ENCODE measurements around the gene GCKR.
"Not testable (repeated sequence)": the region's sequence is repeated elsewhere in the genome, so short reads cannot be mapped to it uniquely, and the experiment has no call there.

Gene GCKR

GRCh38 chr2:27509326-27509725 is 12.7 kb downstream of the GCKR start:
- DNase-seq (ENCODE audit: low read depth) = no peak

DNA sequence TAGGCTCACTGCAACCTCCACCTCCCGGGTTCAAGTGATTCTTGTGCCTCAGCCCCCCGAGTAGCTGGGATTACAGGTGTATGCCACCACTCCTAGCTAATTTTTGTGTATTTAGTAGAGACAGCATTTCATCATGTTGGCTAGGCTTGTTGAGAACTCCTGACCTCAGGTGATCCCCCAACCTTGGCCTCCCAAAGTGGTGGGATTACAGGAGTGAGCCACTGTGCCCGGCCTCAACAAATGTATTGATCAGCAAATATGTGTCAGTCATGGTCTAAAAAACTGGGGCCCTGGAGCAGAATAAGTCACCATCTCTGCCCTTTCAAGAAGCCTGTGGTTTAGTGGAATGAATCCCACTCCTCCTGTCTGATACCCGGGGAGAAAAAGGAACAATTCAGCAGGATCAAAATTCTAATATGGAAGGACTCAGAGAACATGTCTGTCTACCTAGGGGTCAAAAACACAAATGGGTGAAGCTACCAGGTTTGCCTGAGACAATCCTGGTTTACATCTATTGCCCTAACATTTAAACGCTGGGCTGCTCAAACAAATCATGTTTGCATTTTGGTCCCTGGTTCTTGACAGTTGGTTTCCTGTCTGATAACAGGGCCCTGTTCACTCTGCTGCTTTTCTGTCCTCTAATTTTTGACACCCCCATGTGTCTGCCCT is 21.6 kb downstream of the GCKR start:
- DNase-seq (ENCODE audit: low read depth) = no peak

GRCh38 chr2:27518782-27519113 is 22.1 kb downstream of the GCKR start:
- no peak for DNase-seq (ENCODE audit: low read depth)

GRCh38 chr2:27520316-27520715 is 23.7 kb downstream of the GCKR start:
- no peak for DNase-seq (ENCODE audit: low read depth)

GRCh38 chr2:27522400-27522945 is 25.8 kb downstream of the GCKR start:
- DNase-seq (ENCODE audit: low read depth) = no peak

GRCh38 chr2:27527182-27527581 is 30.5 kb downstream of the GCKR start:
- no peak for DNase-seq (ENCODE audit: low read depth)

- DNase-seq (ENCODE audit: low read depth) = no peak
Measured at GRCh38 chr2:27531983-27532382, 35.3 kb downstream of the GCKR start.

GRCh38 chr2:27537287-27537686 is 40.6 kb downstream of the GCKR start:
- no peak for DNase-seq (ENCODE audit: low read depth)

GRCh38 chr2:27538839-27539450 is 42.3 kb downstream of the GCKR start:
- not testable (repeated sequence) for DNase-seq (ENCODE audit: low read depth)

DNA sequence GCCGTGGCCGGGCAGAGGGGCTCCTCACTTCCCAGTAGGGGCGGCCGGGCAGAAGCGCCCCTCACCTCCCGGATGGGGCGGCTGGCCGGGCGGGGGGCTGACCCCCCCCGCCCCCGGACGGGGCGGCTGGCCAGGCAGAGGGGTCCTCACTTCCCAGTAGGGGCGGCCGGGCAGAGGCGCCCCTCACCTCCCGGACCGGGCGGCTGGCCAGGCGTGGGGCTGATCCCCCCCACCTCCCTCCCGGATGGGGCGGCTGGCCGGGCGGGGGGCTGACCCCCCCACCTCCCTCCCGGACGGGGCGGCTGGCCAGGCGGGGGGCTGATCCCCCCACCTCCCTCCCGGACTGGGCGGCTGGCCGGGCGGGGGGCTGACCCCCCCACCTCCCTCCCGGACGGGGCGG is 43.0 kb downstream of the GCKR start:
- not testable (repeated sequence) for DNase-seq (ENCODE audit: low read depth)

DNA sequence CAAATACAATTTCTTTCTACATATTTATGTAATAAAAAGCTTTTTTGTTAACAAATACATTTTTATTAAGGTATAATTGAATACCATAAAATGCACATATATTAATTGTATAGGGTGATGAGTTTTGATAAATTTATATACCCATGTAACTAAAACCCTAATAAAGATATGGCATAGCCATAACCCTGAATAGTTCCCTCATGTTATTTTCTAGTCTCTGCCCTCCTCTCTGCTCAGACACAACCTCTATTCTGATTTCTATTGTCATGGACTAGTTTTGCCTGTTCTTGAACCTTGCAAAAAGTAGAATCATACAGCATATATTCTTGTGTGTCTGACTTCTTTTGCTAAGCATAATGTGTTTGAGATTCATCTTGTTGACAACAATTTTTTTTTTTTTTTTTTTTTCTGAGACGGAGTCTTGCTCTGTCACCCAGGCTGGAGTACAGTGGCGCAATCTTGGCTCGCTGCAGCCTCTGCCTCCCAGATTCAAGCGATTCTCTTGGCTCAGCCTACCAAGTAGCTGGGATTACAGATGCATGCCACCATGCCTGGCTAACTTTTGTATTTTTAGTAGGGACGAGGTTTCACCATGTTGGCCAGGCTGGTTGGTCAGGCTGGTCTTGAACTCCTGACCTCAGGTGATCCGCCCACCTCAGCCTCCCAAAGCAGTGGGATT is 47.6 kb downstream of the GCKR start:
- no peak for DNase-seq (ENCODE audit: low read depth)

DNA sequence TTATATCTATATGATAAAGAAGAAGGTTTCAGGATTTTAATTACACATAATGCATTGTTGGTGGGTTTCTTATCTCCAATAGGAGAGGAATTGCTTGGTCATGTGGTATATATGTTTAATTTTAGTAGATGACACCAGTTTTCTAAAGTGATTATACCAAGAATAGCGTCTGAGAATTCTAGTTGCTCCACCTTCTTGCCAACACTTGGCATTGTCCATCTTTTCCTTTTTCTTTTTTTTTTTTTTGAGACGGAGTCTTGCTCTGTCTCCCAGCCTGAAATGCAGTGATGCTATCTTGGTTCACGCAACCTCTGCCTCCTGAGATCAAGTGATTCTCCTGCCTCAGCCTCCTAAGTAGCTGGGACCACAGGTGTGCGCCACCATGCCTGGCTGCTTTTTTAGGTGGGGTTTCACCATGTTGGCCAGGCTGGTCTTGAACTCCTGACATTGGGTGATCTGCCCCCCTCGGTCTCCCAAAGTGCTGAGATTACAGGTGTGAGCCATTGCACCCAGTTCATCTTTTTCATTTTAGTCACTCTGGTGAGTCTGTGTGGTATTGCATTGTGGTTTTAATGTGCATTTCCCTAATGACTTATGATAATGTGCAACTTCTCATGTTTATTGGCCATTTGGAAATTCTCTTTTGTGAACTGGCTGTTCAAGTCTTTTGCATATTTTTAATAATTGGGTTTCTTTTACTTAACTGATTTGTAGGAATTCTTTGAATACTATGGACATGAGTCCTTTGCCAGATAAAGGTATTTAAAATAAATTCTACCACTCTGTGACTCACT is 48.9 kb downstream of the GCKR start:
- no peak for DNase-seq (ENCODE audit: low read depth)

GRCh38 chr2:27549303-27549702 is 52.7 kb downstream of the GCKR start:
- DNase-seq (ENCODE audit: low read depth) = no peak

- no peak for DNase-seq (ENCODE audit: low read depth)
Measured at GRCh38 chr2:27551514-27551913, 54.9 kb downstream of the GCKR start.

- no peak for DNase-seq (ENCODE audit: low read depth)
Measured at GRCh38 chr2:27552941-27553340, 56.3 kb downstream of the GCKR start.

- DNase-seq (ENCODE audit: low read depth) = not testable (repeated sequence)
Measured at GRCh38 chr2:27554451-27554850, 57.8 kb downstream of the GCKR start.

- DNase-seq (ENCODE audit: low read depth) = no peak
Measured at GRCh38 chr2:27559228-27559627, 62.6 kb downstream of the GCKR start.

- no peak for DNase-seq (ENCODE audit: low read depth)
Measured at GRCh38 chr2:27561060-27561459, 64.4 kb downstream of the GCKR start.

DNA sequence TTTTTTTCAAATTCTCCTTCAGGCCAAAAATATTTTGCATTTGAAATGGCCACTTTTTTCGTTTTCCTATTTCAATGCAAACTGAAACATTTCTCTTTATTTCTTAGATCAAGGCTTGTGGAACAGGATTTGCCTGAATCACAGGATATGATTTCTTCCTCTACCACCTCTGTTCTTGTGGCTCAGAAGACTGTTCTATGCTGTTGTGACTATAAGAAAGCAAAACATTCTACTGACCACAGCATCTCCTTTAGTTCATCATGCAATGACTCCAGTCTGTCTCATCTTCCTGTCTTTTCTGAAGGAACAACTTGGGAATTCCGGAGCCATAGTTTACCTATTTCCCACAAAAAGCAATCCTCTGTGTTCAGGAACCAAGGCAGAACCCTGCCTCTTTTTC is 70.0 kb downstream of the GCKR start:
- DNase-seq (ENCODE audit: low read depth) = no peak

DNA sequence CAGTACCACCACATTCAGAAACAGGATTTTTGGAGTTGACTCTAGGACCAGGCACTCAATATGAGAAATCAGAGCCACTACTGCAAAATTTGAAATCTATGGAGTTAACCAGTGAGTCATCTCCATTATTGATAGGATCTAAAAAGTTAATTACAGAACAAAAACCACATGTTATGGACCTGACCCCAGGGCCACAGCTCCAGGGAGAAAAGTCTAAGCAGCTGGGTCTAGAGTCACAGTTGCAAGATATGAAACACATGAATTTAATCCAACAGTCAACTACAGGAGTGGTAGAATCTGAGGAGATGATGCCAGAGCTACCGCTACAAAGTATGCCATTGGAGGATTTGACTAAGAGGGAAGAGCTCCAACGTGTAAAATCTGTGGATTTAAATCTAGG is 72.8 kb downstream of the GCKR start:
- DNase-seq (ENCODE audit: low read depth) = no peak

DNA sequence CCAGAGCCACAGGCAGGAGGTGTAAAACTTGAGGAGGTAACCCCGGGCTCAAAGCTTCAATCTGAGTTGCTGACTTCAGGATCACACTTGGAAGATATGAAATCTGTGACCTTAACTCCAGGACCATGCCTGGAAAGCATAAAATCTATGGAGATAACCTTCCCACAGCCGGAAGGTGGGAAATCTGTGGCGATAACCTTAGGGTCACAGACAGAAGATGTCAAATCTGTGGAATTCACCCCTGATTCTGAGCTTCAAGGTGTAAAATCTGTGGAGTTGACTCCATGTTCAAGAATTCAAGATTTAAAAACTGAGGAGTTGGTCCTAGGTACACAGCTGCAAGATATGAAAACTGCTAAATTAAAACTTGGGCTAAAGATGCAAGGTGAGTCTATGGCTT is 74.6 kb downstream of the GCKR start:
- no peak for DNase-seq (ENCODE audit: low read depth)

DNA sequence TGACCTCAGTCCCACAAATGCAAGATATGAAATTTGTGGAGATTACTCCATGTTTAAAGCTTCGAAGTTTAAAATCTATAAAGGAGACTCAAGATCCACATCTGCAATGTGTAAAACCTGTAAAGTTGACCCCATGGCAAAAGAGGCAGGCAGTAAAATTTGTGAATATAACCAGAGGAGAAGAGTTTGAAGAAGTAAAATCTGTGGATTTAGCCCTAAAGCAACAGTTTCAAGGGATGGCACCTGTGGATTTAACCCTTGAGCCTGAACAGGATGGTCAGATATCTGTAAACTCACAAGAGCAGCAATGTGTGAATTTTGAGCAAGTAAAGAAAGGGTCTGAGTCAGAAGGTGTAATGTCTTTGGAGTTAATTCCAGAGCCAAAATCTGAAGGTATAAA is 75.0 kb downstream of the GCKR start:
- DNase-seq (ENCODE audit: low read depth) = no peak

DNA sequence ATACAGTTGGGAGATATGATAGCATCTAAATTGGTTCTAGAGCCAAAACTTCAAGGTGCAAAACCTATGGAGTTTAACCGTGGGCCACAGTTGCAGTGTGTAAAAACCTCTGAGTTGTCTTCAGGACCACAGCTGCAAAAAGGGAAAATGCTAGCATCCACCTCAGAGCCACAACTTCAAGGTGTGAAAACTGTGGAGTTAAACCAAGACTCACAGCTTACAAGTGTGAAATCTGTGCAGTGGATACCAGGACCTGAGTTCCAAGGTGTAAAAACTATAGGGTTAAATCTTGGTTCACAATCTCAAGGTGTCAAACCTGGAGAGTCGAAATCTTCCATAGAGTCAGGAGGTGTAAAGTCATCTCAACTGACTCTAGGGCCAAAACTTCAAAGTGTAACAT is 75.8 kb downstream of the GCKR start:
- DNase-seq (ENCODE audit: low read depth) = no peak
